Measurements from ENCODE around the gene FNBP1.
A peak's percentile ranks its signal among the peaks of the same experiment; 100 is the strongest.
"Not testable (repeated sequence)": the region's sequence is repeated elsewhere in the genome, so short reads cannot be mapped to it uniquely, and the experiment has no call there.

Gene FNBP1

GRCh38 chr9:129949821-129950220 is 93.2 kb downstream of the FNBP1 start:
- no peak for DNase-seq

GRCh38 chr9:129948626-129949025 is 94.4 kb downstream of the FNBP1 start:
- DNase-seq: not testable (repeated sequence)

GRCh38 chr9:129946246-129946995 is 96.6 kb downstream of the FNBP1 start:
- DNase-seq: no peak

- no peak for DNase-seq
Observed at GRCh38 chr9:129945314-129945713, 97.7 kb downstream of the FNBP1 start.

- DNase-seq: peak; percentile 29
Observed at GRCh38 chr9:129944506-129945116, 98.4 kb downstream of the FNBP1 start.

- DNase-seq: no peak
Observed at GRCh38 chr9:129939431-129939830, 103.6 kb downstream of the FNBP1 start.

GRCh38 chr9:129938291-129938979 is 104.6 kb downstream of the FNBP1 start:
- DNase-seq: no peak

- not testable (repeated sequence) for DNase-seq
Observed at GRCh38 chr9:129937879-129938278, 105.1 kb downstream of the FNBP1 start.

- no peak for DNase-seq
Observed at GRCh38 chr9:129936222-129936621, 106.8 kb downstream of the FNBP1 start.

- no peak for DNase-seq
Observed at GRCh38 chr9:129934780-129935179, 108.2 kb downstream of the FNBP1 start.

- DNase-seq: no peak
Observed at GRCh38 chr9:129934041-129934591, 108.9 kb downstream of the FNBP1 start.

GRCh38 chr9:129933185-129934040 is 109.6 kb downstream of the FNBP1 start:
- no peak for DNase-seq

GRCh38 chr9:129932303-129933151 is 110.5 kb downstream of the FNBP1 start:
- no peak for DNase-seq

GRCh38 chr9:129930743-129931142 is 112.2 kb downstream of the FNBP1 start:
- DNase-seq: no peak

- no peak for DNase-seq
Observed at GRCh38 chr9:129929496-129930125, 113.4 kb downstream of the FNBP1 start.

- DNase-seq: no peak
Observed at GRCh38 chr9:129923589-129923988, 119.4 kb downstream of the FNBP1 start.

- no peak for DNase-seq
Observed at GRCh38 chr9:129921905-129922304, 121.1 kb downstream of the FNBP1 start.

GRCh38 chr9:129919841-129920240 is 123.1 kb downstream of the FNBP1 start:
- no peak for DNase-seq

- DNase-seq: no peak
Observed at GRCh38 chr9:129919277-129919676, 123.7 kb downstream of the FNBP1 start.

GRCh38 chr9:129918296-129918950 is 124.6 kb downstream of the FNBP1 start:
- DNase-seq: no peak

GRCh38 chr9:129916707-129917106 is 126.3 kb downstream of the FNBP1 start:
- no peak for DNase-seq

Measured in effector CD4-positive, alpha-beta T cell (primary cell).